Heart left ventricle (tissue), 13 donors: ENCODE results near the gene MRPL11.

Experiments used
- CTCF ChIP-seq, 12 donors: fragments of 200-600 bp; sonication (generic) in 4 of 12; IDR thresholded peaks; one replicate each; pipeline versions ENCODE4 v1.5.0 to v1.8.0; 2018 to 2022; ENCODE audit warnings: antibody characterized with exemption in 12 of 12, mild to moderate bottlenecking in 5 of 12
- POLR2A ChIP-seq, 2 donors: fragments of 450-650 bp; IDR thresholded peaks; one replicate each; pipeline ENCODE4 v1.6.1; 2017; ENCODE audit warnings: antibody characterized with exemption in 2 of 2, mild to moderate bottlenecking in 2 of 2, moderate library complexity in 2 of 2
- donor health status: ischemic (EF 13 %, LVEDD 7.1; RV severe dilation, severe dysfunction).
- donor health status: DM: no; HTN: yes; CAD: no.
- donor health status: DM: no; HTN: no; CAD: no.
- donor health status: ischemic (EF 25% LVEDD 6.9; RV normal size, moderate dysfunction).
- donor health status: ischemic (EF 25% LVEDD 5.7; RV mildly dilated, moderate dysfunction).
- donor health status: ischemic (EF 35%, LVEDD 5.7; RV mildly dilated, moderate dysfunction).
- donor health status: nonischemic (EF 11% LVEDD 7.7; RV severe dilation, severe dysfunction).
- donor health status: DM: yes; HTN: yes; CAD: no.
- donor health status: PGD.
- donor health status: ischemic (EF 29% LVEDD 5.4; RV normal size, mild dysfunction).
- donor health status: nonischemic (EF 23%, LVEDD 6.1; RV moderate dilation, normal function).

GRCh38 chr11:66429983-66430602 is 8.6 kb downstream of the MRPL11 start:
- peak; percentile 62 to 83 (median 70) for TF ChIP-seq CTCF (IDR thresholded peaks at IDR 0.05)
- TF ChIP-seq POLR2A (IDR thresholded peaks at IDR 0.05): no peak
